Right ventricle myocardium inferior (tissue), 1 donor: ENCODE measurements around the gene SLC9A3. TPM values are rescaled to one million over a fixed set of nuclear protein-coding genes. Genes with fewer than 3 reads are reported as not detected.

Experiments used
- ATAC-seq: fragments of 200-7000 bp; cut with Tn5 transposase; one replicate; pipeline ENCODE4 v1.9.1; 2020; ENCODE audit warnings: mild to moderate bottlenecking, moderate library complexity
- DNase-seq: peaks from one replicate; pipeline ENCODE4 v3.0.0; 2021; ENCODE audit errors: missing footprints
- intact Hi-C: fragments of 100-400 bp; cut with DNase I; formaldehyde crosslinking; loops from one replicate; pipeline ENCODE4 v1.11.0; 2022
- total RNA-seq: library from RNA; stranded (reverse); fragmentation: NEBNext Ultra II Directional; extraction: Animal tissue kit (Norgen Biotek cat#: 25700); gene quantifications from one replicate; pipeline ENCODE4 v1.2.1, GENCODE V29; 2021
- donor health status: DM: no; HTN: yes; CAD: no; lungs with severe emphysema.

The SLC9A3 gene
- total RNA-seq, 1 donor from 2014 or later, result 1.1 TPM

- intact Hi-C loops, result loop anchor here (5.0 kb wide), 2 partner anchors 256 to 419 kb away; partner anchors contain the start of genes BRD9, CCDC127, SDHA and TRIP13
- peak; percentile 15 for ATAC-seq
- peak; percentile 63 for DNase-seq
Observed at GRCh38 chr5:473551-474192, 50.6 kb downstream of the SLC9A3 start.

GRCh38 chr5:472656-473550 is 51.3 kb downstream of the SLC9A3 start:
- ATAC-seq, result peak; percentile 90
- peak; percentile 94 for DNase-seq
- intact Hi-C loops, result loop anchor here (5.0 kb wide), 2 partner anchors 256 to 419 kb away; partner anchors contain the start of genes BRD9, CCDC127, SDHA and TRIP13

GRCh38 chr5:472076-472655 is 52.1 kb downstream of the SLC9A3 start:
- intact Hi-C loops, result loop anchor here (5.0 kb wide), 2 partner anchors 255 to 420 kb away; partner anchors contain the start of genes BRD9, CCDC127, SDHA and TRIP13
- DNase-seq, result peak; percentile 60

GRCh38 chr5:471750-472058 is 52.5 kb downstream of the SLC9A3 start:
- intact Hi-C loops, result loop anchor here (5.0 kb wide), 2 partner anchors 254 to 421 kb away; partner anchors contain the start of genes BRD9, CCDC127, SDHA and TRIP13
- no peak for DNase-seq
- ATAC-seq, result no peak

More at GRCh38 chr5:472076-472655, 52.1 kb downstream of the SLC9A3 start:
- peak; percentile 24 for ATAC-seq

GRCh38 chr5:470961-471749 is 53.1 kb downstream of the SLC9A3 start:
- peak; percentile 57 for DNase-seq
- ATAC-seq, result no peak
- intact Hi-C loops, result loop anchor here (5.0 kb wide), 2 partner anchors 254 to 421 kb away; partner anchors contain the start of genes BRD9, CCDC127, SDHA and TRIP13

GRCh38 chr5:469752-470483 is 54.3 kb downstream of the SLC9A3 start:
- DNase-seq, result peak; percentile 66
- no peak for ATAC-seq

GRCh38 chr5:468401-468800 is 55.8 kb downstream of the SLC9A3 start:
- ATAC-seq (no peak), DNase-seq (no peak)
- intact Hi-C loops, result no loop called here

More at GRCh38 chr5:469752-470483, 54.3 kb downstream of the SLC9A3 start:
- intact Hi-C loops, result loop anchor here (5.0 kb wide), 2 partner anchors 253 to 422 kb away; partner anchors contain the start of genes BRD9, CCDC127, SDHA and TRIP13

GRCh38 chr5:466661-467310 is 57.5 kb downstream of the SLC9A3 start:
- intact Hi-C loops, result no loop called here
- DNase-seq (no peak), ATAC-seq (no peak)

- intact Hi-C loops, result no loop called here
- no peak for DNase-seq
- ATAC-seq, result no peak
Observed at GRCh38 chr5:465591-466403, 58.5 kb downstream of the SLC9A3 start.

GRCh38 chr5:464843-465590 is 59.2 kb downstream of the SLC9A3 start:
- DNase-seq (no peak), ATAC-seq (peak; percentile 7)

GRCh38 chr5:464446-464842 is 59.8 kb downstream of the SLC9A3 start:
- DNase-seq, result no peak
- intact Hi-C loops, result no loop called here
- ATAC-seq, result no peak

More at GRCh38 chr5:464843-465590, 59.2 kb downstream of the SLC9A3 start:
- intact Hi-C loops, result no loop called here

GRCh38 chr5:463952-464351 is 60.3 kb downstream of the SLC9A3 start:
- no peak for DNase-seq
- intact Hi-C loops, result no loop called here
- ATAC-seq, result no peak

GRCh38 chr5:463301-463700 is 60.9 kb downstream of the SLC9A3 start:
- DNase-seq, result no peak
- intact Hi-C loops, result no loop called here
- no peak for ATAC-seq

- intact Hi-C loops, result no loop called here
- ATAC-seq (no peak), DNase-seq (peak; percentile 64)
Observed at GRCh38 chr5:462051-462481, 62.2 kb downstream of the SLC9A3 start.

GRCh38 chr5:460273-460625 is 64.0 kb downstream of the SLC9A3 start:
- no peak for DNase-seq

More at GRCh38 chr5:460273-460625, 64.0 kb downstream of the SLC9A3 start:
- ATAC-seq, result no peak
- intact Hi-C loops, result no loop called here
